GM12878 (cell line): Measurements from ENCODE around the gene TRIM7. TPM values are rescaled to one million over a fixed set of nuclear protein-coding genes. Genes with fewer than 3 reads are reported as not detected.
A peak's percentile ranks its signal among the peaks of the same experiment; 100 is the strongest.
"Not testable (repeated sequence)": the region's sequence is repeated elsewhere in the genome, so short reads cannot be mapped to it uniquely, and the experiment has no call there.

Source experiments
- ATAC-seq: fragments of 200-7000 bp; cut with Tn5 transposase; 3 replicates; pipeline ENCODE4 v1.9.1; 2020; ENCODE audit warnings: mild to moderate bottlenecking, moderate library complexity
- BruUV-seq: library from RNA; stranded (reverse); fragments of 400-500 nt; replicated peaks from 2 replicates; lab custom pipeline; 2021; lab: Mats Ljungman, UMichigan
- CTCF ChIA-PET: fragments of 300-600 bp; sonication (Branson Sonifier 250); formaldehyde crosslinking; extraction: SDS; loops from one replicate; lab custom pipeline; 2021; ENCODE audit warnings: inconsistent platforms; lab: Yijun Ruan, JAX
- POLR2A ChIA-PET: fragments of 350-600 bp; formaldehyde crosslinking; extraction: SDS; loops from one replicate; lab custom pipeline; 2021; ENCODE audit warnings: inconsistent platforms; lab: Charles Lee
- RAD21 ChIA-PET: fragments of 300-600 bp; sonication (Branson Sonifier 250); formaldehyde crosslinking; loops from one replicate; lab custom pipeline; 2023; ENCODE audit warnings: antibody characterized with exemption; ENCODE audit not compliant: unreplicated experiment; lab: Charles Lee
- SMC1A ChIA-PET: fragments of 300-600 bp; sonication (Branson Sonifier 250); formaldehyde crosslinking; loops from one replicate; lab custom pipeline; 2023; ENCODE audit not compliant: unreplicated experiment, uncharacterized antibody; lab: Charles Lee
- DNase-seq: peaks from one replicate; pipeline ENCODE4 v3.0.0-alpha.2; 2011; ENCODE audit warnings: low read depth, low spot score
- FAIRE-seq: peaks from 3 replicates; lab custom pipeline; 2011; peaks lifted over from hg19 to GRCh38; lab: Jason Lieb, UNC
- H2AFZ ChIP-seq: 2 replicates; pipeline ENCODE4 v1.6.0; 2011; ENCODE audit warnings: low read depth, low read length, control low read depth; ENCODE audit not compliant: control insufficient read depth
- H3K27ac ChIP-seq: 2 replicates; pipeline ENCODE4 v1.5.1; 2011; ENCODE audit warnings: control low read depth; ENCODE audit not compliant: control insufficient read depth, insufficient read depth
- H3K27me3 ChIP-seq, 2 experiments: replicated peaks in 1 of 2; 2 replicates each; pipeline versions ENCODE4 v1.6.0 to v1.6.1; 2011; ENCODE audit warnings: low read length in 1 of 2; ENCODE audit not compliant: control insufficient read depth in 2 of 2, insufficient read depth in 2 of 2
- H3K36me3 ChIP-seq, 2 experiments: 2 replicates each; pipeline ENCODE4 v1.5.1; 2011; ENCODE audit warnings: low read length in 1 of 2; ENCODE audit not compliant: control insufficient read depth in 2 of 2, insufficient read depth in 2 of 2
- H3K4me1 ChIP-seq: 2 replicates; pipeline ENCODE4 v1.6.1; 2011; ENCODE audit warnings: mild to moderate bottlenecking, low read length, moderate library complexity, mixed read lengths; ENCODE audit not compliant: control insufficient read depth, insufficient read depth
- H3K4me2 ChIP-seq: 2 replicates; pipeline ENCODE4 v1.6.0; 2011; ENCODE audit warnings: control low read depth; ENCODE audit not compliant: control insufficient read depth, insufficient read depth
- H3K4me3 ChIP-seq: fragments of 200-600 bp; sonication (generic); 2 replicates; pipeline ENCODE4 v1.5.1; 2016
- H3K79me2 ChIP-seq: 2 replicates; pipeline ENCODE4 v1.6.0; 2011; ENCODE audit warnings: low read length; ENCODE audit not compliant: control insufficient read depth, insufficient read depth
- H3K9ac ChIP-seq: 2 replicates; pipeline ENCODE4 v1.8.0; 2011; ENCODE audit warnings: low read length, control low read depth, mixed read lengths; ENCODE audit not compliant: control insufficient read depth, insufficient read depth
- H3K9me3 ChIP-seq: replicated peaks from 3 replicates; pipeline ENCODE4 v1.5.1; 2011; ENCODE audit warnings: mild to moderate bottlenecking, low read length; ENCODE audit not compliant: control insufficient read depth, insufficient read depth
- H4K20me1 ChIP-seq: 2 replicates; pipeline ENCODE4 v1.6.0; 2011; ENCODE audit not compliant: control insufficient read depth, insufficient read depth
- CREB1 ChIP-seq: IDR thresholded peaks from 2 replicates; pipeline ENCODE4 v1.6.1; 2012; ENCODE audit warnings: low read depth, mild to moderate bottlenecking, inconsistent platforms
- CREM ChIP-seq: IDR thresholded peaks from 2 replicates; pipeline ENCODE4 v1.6.1; 2014; ENCODE audit warnings: antibody characterized with exemption, low read depth
- IKZF1 ChIP-seq: fragments of 450-650 bp; conservative IDR thresholded peaks from 2 replicates; pipeline ENCODE4 v1.6.1; 2017; ENCODE audit warnings: antibody characterized with exemption, mild to moderate bottlenecking
- PBX3 ChIP-seq: IDR thresholded peaks from 2 replicates; pipeline ENCODE4 v1.6.1; 2011; ENCODE audit warnings: mild to moderate bottlenecking, low read depth, low read length, moderate library complexity; ENCODE audit not compliant: insufficient replicate concordance
- SUPT20H ChIP-seq: IDR thresholded peaks from 2 replicates; pipeline ENCODE4 v1.6.1; 2011; ENCODE audit warnings: low read depth, mild to moderate bottlenecking, low read length, moderate library complexity, borderline replicate concordance; ENCODE audit not compliant: control insufficient read depth
- TAF1 ChIP-seq: IDR thresholded peaks from 2 replicates; pipeline ENCODE4 v1.6.1; 2011; ENCODE audit warnings: mild to moderate bottlenecking, low read depth, low read length, borderline replicate concordance
- TARDBP ChIP-seq: IDR thresholded peaks from 2 replicates; pipeline ENCODE4 v1.6.1; 2016; ENCODE audit warnings: borderline replicate concordance
- WGBS: methylation state at CpG from one replicate; pipeline ENCODE4 v1.1.6; 2016; ENCODE audit warnings: low lambda C conversion rate; ENCODE audit not compliant: insufficient replicate concordance, insufficient coverage; ENCODE audit errors: missing lambda C conversion rate; 5-methylcytosine and 5-hydroxymethylcytosine counted together
- in situ Hi-C: fragments of 300-500 bp; cut with MboI; formaldehyde crosslinking; loops from 9 replicates; pipeline ENCODE4 v1.14.3; 2018; ENCODE audit warnings: mixed read lengths
- intact Hi-C: fragments of 100-400 bp; cut with micrococcal nuclease; formaldehyde crosslinking; loops from one replicate; pipeline ENCODE4 v1.14.2; 2022; ENCODE audit not compliant: unreplicated experiment
- polyA plus RNA-seq, 11 experiments: library from polyadenylated mRNA; depleted of rRNA in 4 of 11; unstranded in 6 of 11; stranded (reverse) in 5 of 11; fragments of >200 nt; fragmentation: Nextera tagmentation in 4 of 11; fragmentation: Illumina TruSeq in 1 of 11; extraction: Ambion mirVana in 4 of 11; extraction: Trizol in 1 of 11; gene quantifications; 1 replicate in 1 of 11; 2 replicates in 10 of 11; pipeline versions ENCODE4 v1.2.1 to v1.2.3, GENCODE V29; 2011 to 2016; ENCODE audit warnings: inconsistent platforms in 2 of 11, missing spikeins in 2 of 11, low read depth in 1 of 11
- total RNA-seq, 4 experiments: library from RNA; depleted of rRNA in 3 of 4; stranded (reverse); fragments of >200 nt in 3 of 4; fragmentation: Illumina TruSeq in 1 of 4; extraction: Trizol in 1 of 4; gene quantifications; 2 replicates each; pipeline versions ENCODE4 v1.2.1 to v1.2.3, GENCODE V29; 2013 to 2021

The TRIM7 gene
- total and polyA plus RNA-seq, 10 of the 15 experiments (the other 5 are each of a cell fraction or from before 2014, with no cell fraction given), result 0.02 to 1.6 (median 0.41) TPM

- no peak for TF ChIP-seq PBX3
- no peak for TF ChIP-seq SUPT20H
- TF ChIP-seq TARDBP, result no peak
- TF ChIP-seq TAF1, result no peak
Measured at GRCh38 chr5:181161534-181162175, 43.3 kb downstream of the TRIM7 start (continued).

- SMC1A ChIA-PET, result interaction anchor here (0.6 to 1.5 kb wide), 6 partner anchors 10 to 358 kb away, joined by 3 to 5 read pairs (median 4); no protein-coding TSS in a partner anchor
- H3K4me1 ChIP-seq, result peaks cover 22% of the 10 kb centered on the region
- intact Hi-C loops, H3K36me3 ChIP-seq, H3K9me3 ChIP-seq, DNase-seq, FAIRE-seq, BruUV-seq: not testable (repeated sequence)
- H3K4me2 ChIP-seq, result peak overlapping the region; percentile 96
- H3K27ac ChIP-seq, result peak overlapping the region; percentile 69; the same call in 1 of the 2 replicates
- WGBS, result under 1% methylated on average over 12 of the region's 48 CpGs
- H2AFZ ChIP-seq, result peak overlapping the region; percentile 89
- ATAC-seq, result peak; percentile 21
- in situ Hi-C loops, result loop anchor here (5.0 kb wide), 1 partner anchor 359 kb away; the partner anchor contains the start of gene MGAT1
- TF ChIP-seq CREB1 (peak; percentile 86), IKZF1 (0 out of 2 replicates have a peak, but pooled peaks have one; percentile 27), CREM (peak; percentile 56; the same call in 1 of the 2 replicates)
- TF ChIP-seq, all 136 proteins: peak for 3; not testable (repeated sequence) for 133
- POLR2A ChIA-PET, result interaction anchor here (0.5 kb wide), 1 partner anchor 304 kb away, joined by 4 read pairs; no protein-coding TSS in a partner anchor
- peak overlapping the region; percentile 41; the same call in 1 of the 2 replicates for H3K9ac ChIP-seq
- H3K4me3 ChIP-seq, result peak overlapping the region; percentile 68
- RAD21 ChIA-PET, result interaction anchor here (1.0 to 1.1 kb wide), 3 partner anchors 11 to 16 kb away, joined by 3 to 4 read pairs (median 4); no protein-coding TSS in a partner anchor
- CTCF ChIA-PET, result interaction anchor here (0.8 to 5.3 kb wide), 5 partner anchors 8 to 24 kb away, joined by 3 to 37 read pairs (median 7); no protein-coding TSS in a partner anchor
- H3K79me2 ChIP-seq, H3K27me3 ChIP-seq, H4K20me1 ChIP-seq: not testable (repeated sequence)
Measured at GRCh38 chr5:181160755-181161533, 44.1 kb downstream of the TRIM7 start.
